HL-60 (cell line): Measurements from ENCODE around the gene TAF4.

Experiments used
- DNase-seq, 2 experiments: peaks; one replicate each; pipeline ENCODE4 v3.0.0-alpha.2; 2010 to 2020; ENCODE audit warnings: low read depth in 1 of 2, low spot score in 1 of 2
- H3K27ac ChIP-seq: fragments of 250-450 bp; sonication (Bioruptor Pico); replicated peaks from 2 replicates; pipeline ENCODE4 v1.5.1; 2020; ENCODE audit warnings: mild to moderate bottlenecking, moderate library complexity
- H3K27me3 ChIP-seq: fragments of 250-450 bp; sonication (Bioruptor Pico); 2 replicates; pipeline ENCODE4 v1.5.1; 2021; ENCODE audit warnings: mild to moderate bottlenecking, moderate library complexity; ENCODE audit not compliant: insufficient read depth, poor library complexity, severe bottlenecking
- H3K4me3 ChIP-seq: replicated peaks from 2 replicates; pipeline ENCODE4 v1.5.1; 2011; ENCODE audit warnings: mild to moderate bottlenecking, control low read depth, low read length; ENCODE audit not compliant: insufficient read depth
- CTCF ChIP-seq: IDR thresholded peaks from one replicate; pipeline ENCODE4 v1.5.1; 2011; ENCODE audit warnings: low read length, control low read depth, inconsistent platforms; ENCODE audit not compliant: insufficient read depth
- GABPA ChIP-seq: IDR thresholded peaks from 2 replicates; pipeline ENCODE4 v1.6.1; 2012; ENCODE audit warnings: low read depth
- POLR2AphosphoS5 ChIP-seq: IDR thresholded peaks from 2 replicates; pipeline ENCODE4 v1.6.1; 2012; ENCODE audit warnings: low read depth
- SPI1 ChIP-seq: IDR thresholded peaks from 2 replicates; pipeline ENCODE4 v1.6.1; 2012; ENCODE audit warnings: low read depth, mild to moderate bottlenecking, borderline replicate concordance
- TF ChIP-seq, protein P1 (sequence below): IDR thresholded peaks from 2 replicates; pipeline ENCODE4 v1.6.1; 2012; ENCODE audit warnings: low read depth; ENCODE audit not compliant: insufficient replicate concordance

Gene TAF4

GRCh38 chr20:62030357-62030756 is 35.3 kb downstream of the TAF4 start:
- DNase-seq = no peak
- TF ChIP-seq, protein P1, sequence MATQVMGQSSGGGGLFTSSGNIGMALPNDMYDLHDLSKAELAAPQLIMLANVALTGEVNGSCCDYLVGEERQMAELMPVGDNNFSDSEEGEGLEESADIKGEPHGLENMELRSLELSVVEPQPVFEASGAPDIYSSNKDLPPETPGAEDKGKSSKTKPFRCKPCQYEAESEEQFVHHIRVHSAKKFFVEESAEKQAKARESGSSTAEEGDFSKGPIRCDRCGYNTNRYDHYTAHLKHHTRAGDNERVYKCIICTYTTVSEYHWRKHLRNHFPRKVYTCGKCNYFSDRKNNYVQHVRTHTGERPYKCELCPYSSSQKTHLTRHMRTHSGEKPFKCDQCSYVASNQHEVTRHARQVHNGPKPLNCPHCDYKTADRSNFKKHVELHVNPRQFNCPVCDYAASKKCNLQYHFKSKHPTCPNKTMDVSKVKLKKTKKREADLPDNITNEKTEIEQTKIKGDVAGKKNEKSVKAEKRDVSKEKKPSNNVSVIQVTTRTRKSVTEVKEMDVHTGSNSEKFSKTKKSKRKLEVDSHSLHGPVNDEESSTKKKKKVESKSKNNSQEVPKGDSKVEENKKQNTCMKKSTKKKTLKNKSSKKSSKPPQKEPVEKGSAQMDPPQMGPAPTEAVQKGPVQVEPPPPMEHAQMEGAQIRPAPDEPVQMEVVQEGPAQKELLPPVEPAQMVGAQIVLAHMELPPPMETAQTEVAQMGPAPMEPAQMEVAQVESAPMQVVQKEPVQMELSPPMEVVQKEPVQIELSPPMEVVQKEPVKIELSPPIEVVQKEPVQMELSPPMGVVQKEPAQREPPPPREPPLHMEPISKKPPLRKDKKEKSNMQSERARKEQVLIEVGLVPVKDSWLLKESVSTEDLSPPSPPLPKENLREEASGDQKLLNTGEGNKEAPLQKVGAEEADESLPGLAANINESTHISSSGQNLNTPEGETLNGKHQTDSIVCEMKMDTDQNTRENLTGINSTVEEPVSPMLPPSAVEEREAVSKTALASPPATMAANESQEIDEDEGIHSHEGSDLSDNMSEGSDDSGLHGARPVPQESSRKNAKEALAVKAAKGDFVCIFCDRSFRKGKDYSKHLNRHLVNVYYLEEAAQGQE = no peak
- TF ChIP-seq GABPA (no peak), CTCF (no peak), POLR2AphosphoS5 (no peak), SPI1 (no peak)
- H3K4me3 ChIP-seq = no peak overlapping the region
- H3K27ac ChIP-seq = no peak overlapping the region
- no peaks in the 10 kb centered on the region for H3K27me3 ChIP-seq

DNA sequence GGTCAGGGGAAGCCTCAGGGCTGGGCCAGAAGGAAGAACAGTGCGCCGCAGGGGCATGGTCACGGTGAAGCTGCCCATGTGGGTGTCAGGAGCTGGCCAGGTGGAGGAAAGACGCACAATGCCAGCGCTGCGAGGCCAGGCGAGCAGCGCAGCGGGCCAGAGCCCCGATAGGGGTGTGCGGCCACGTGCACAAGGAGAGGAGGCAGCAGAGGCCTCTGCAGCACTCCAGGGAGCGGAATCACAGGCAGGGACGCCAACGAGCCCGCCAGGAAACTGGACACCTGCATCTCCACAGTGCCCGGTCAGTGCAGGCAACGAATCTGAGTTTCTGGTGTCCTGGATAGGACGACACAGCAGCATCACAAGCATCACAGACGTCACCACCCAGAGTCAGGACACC is 35.7 kb downstream of the TAF4 start:
- Histone ChIP-seq H3K4me3 (no peak overlapping the region), H3K27ac (no peak overlapping the region), H3K27me3 (no peaks in the 10 kb centered on the region)
- no peak for TF ChIP-seq SPI1
- no peak for TF ChIP-seq CTCF
- TF ChIP-seq POLR2AphosphoS5 = no peak
- TF ChIP-seq, protein P1 = no peak
- no peak for TF ChIP-seq GABPA
- no peak for DNase-seq

GRCh38 chr20:62029296-62029695 is 36.4 kb downstream of the TAF4 start:
- H3K27me3 ChIP-seq = no peaks in the 10 kb centered on the region
- no peak for DNase-seq
- H3K4me3 ChIP-seq = no peak overlapping the region
- TF ChIP-seq GABPA = no peak
- no peak for TF ChIP-seq SPI1
- TF ChIP-seq, protein P1 = no peak
- TF ChIP-seq POLR2AphosphoS5 = no peak
- TF ChIP-seq CTCF = no peak
- H3K27ac ChIP-seq = no peak overlapping the region
